Activated naive CD4-positive, alpha-beta T cell treated with Interleukin-2 at 50 U/mL for 16 hours (primary cell): ENCODE results near the gene NUMA1.

Experiments used
- DNase-seq: peaks from one replicate; pipeline ENCODE4 v3.0.0-alpha.2; 2020

The NUMA1 gene

GRCh38 chr11:72014761-72015320 lies 65.5 kb downstream of the NUMA1 start:
- no peak for DNase-seq

- DNase-seq, result no peak
Measured at GRCh38 chr11:72013765-72014711, 66.3 kb downstream of the NUMA1 start.

GRCh38 chr11:72012897-72013721 lies 67.2 kb downstream of the NUMA1 start:
- DNase-seq, result no peak

GRCh38 chr11:72012091-72012630 lies 68.2 kb downstream of the NUMA1 start:
- no peak for DNase-seq

- no peak for DNase-seq
Measured at GRCh38 chr11:72010529-72011233, 69.7 kb downstream of the NUMA1 start.

GRCh38 chr11:72009156-72009555 lies 71.2 kb downstream of the NUMA1 start:
- DNase-seq, result no peak

- DNase-seq, result no peak
Measured at GRCh38 chr11:72008728-72009127, 71.6 kb downstream of the NUMA1 start.

GRCh38 chr11:72007587-72007986 lies 72.8 kb downstream of the NUMA1 start:
- DNase-seq, result no peak

- no peak for DNase-seq
Measured at GRCh38 chr11:72007089-72007476, 73.3 kb downstream of the NUMA1 start.

- no peak for DNase-seq
Measured at GRCh38 chr11:72006309-72007088, 73.8 kb downstream of the NUMA1 start.

- DNase-seq, result no peak
Measured at GRCh38 chr11:72005347-72006260, 74.7 kb downstream of the NUMA1 start.

- no peak for DNase-seq
Measured at GRCh38 chr11:72004515-72005346, 75.6 kb downstream of the NUMA1 start.

GRCh38 chr11:72003776-72004171 lies 76.6 kb downstream of the NUMA1 start:
- no peak for DNase-seq

- no peak for DNase-seq
Measured at GRCh38 chr11:72002841-72003775, 77.2 kb downstream of the NUMA1 start.

GRCh38 chr11:72001834-72002591 lies 78.3 kb downstream of the NUMA1 start:
- DNase-seq, result no peak

GRCh38 chr11:72001285-72001684 lies 79.1 kb downstream of the NUMA1 start:
- DNase-seq, result no peak

- no peak for DNase-seq
Measured at GRCh38 chr11:72000202-72000867, 80.0 kb downstream of the NUMA1 start.
